ENCODE results near the gene TRABD2B.
A peak's percentile ranks its signal among the peaks of the same experiment; 100 is the strongest.

The TRABD2B gene

GRCh38 chr1:47837866-47838561 lies 159.2 kb downstream of the TRABD2B start:
- H4K91ac ChIP-seq (ENCODE audit: low read depth, low read length, poor library complexity): no peak overlapping the region
- no peak overlapping the region for H2AK5ac ChIP-seq (ENCODE audit: low read depth, low read length)
- no CpG with 5 or more reads among the region's 5 CpGs for WGBS, 2 donors (ENCODE audit: extremely low coverage in 2 of 2, insufficient read length in 2 of 2, insufficient replicate concordance in 1 of 2)
- peaks cover 0 to 1% of the 10 kb centered on the region in 2 donors for H3K9me3 ChIP-seq (replicated peaks in 1 of 2; ENCODE audit: control insufficient read depth in 2 of 2, insufficient read depth in 1 of 2, low read depth in 1 of 2, low read length in 2 of 2)
- H3K27ac ChIP-seq (replicated peaks; ENCODE audit: low read length): no peak overlapping the region
- H2BK120ac ChIP-seq (ENCODE audit: low read depth, low read length): no peak overlapping the region
- H3K14ac ChIP-seq (ENCODE audit: low read length): no peak overlapping the region
- no peak overlapping the region for H2BK12ac ChIP-seq (ENCODE audit: low read length)
- H2AFZ ChIP-seq (ENCODE audit: low read length): no peak overlapping the region
- no peak overlapping the region for H3K4me2 ChIP-seq (ENCODE audit: insufficient read depth, low read length, poor library complexity, severe bottlenecking)
- no peak overlapping the region for H4K8ac ChIP-seq (ENCODE audit: low read depth, low read length)
- no peak overlapping the region for H2BK5ac ChIP-seq (ENCODE audit: low read length)
- H2BK15ac ChIP-seq (ENCODE audit: low read length): no peak overlapping the region
- no peaks in the 10 kb centered on the region for H3K27me3 ChIP-seq (ENCODE audit: control insufficient read depth in 3 of 3, insufficient read depth in 3 of 3, low read depth in 1 of 3, low read length in 3 of 3)
- no peak overlapping the region for H3K4me3 ChIP-seq (ENCODE audit: low read length in 2 of 2)
- no peak for DNase-seq (ENCODE audit: low spot score)
- H3K23ac ChIP-seq (ENCODE audit: low read depth, low read length, poor library complexity): no peak overlapping the region
- no peaks in the 10 kb centered on the region for H3K36me3 ChIP-seq (replicated peaks in 1 of 2; ENCODE audit: control insufficient read depth in 2 of 2, insufficient read depth in 2 of 2, low read length in 2 of 2)
- H3K4me1 ChIP-seq (ENCODE audit: control insufficient read depth in 2 of 2, insufficient read depth in 1 of 2, low read depth in 1 of 2, low read length in 2 of 2): peaks cover 0 to 14% of the 10 kb centered on the region in 2 donors
- no peaks in the 10 kb centered on the region for H3K79me1 ChIP-seq (ENCODE audit: low read depth, low read length)
- H3K4ac ChIP-seq (ENCODE audit: low read length): no peak overlapping the region
- H3K9ac ChIP-seq (ENCODE audit: low read depth, low read length, poor library complexity): no peak overlapping the region
- H3K18ac ChIP-seq (ENCODE audit: low read length): no peak overlapping the region

DNA sequence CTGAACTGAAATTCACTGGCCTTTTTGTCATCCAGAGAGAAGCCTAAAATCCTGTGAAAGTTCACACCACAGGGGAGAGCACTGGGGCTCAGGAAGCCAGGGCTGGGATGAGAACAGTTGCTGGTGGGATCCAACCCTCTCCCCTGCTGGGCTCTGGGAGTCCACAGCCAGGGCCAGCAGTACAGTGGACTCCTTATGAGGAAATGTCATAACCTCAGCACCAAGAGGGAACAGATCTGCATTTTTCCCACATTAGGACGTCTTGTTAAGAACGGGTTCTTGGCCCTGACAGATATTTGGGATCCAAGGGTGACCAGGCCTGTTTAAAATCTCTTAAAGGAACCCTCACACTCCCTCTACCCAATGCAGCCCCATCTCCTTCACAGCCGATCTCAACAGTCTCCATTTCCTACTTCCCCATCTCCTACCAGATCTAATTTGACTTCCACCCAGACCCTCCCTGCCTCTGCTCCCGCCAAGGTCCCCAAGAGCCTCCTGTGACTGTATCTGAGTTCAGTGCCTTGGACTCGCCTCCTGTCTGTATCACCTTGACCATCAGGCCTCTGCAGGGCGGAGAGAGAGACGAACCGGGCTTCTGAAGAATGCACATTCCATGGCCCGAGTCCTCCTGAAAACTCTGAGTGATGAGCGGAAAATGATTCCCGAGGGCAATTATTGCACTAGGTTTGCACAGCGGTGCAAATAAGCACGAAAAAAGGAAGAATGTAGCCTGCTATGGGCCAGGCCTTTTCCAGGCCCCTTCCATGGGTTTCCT lies 159.9 kb downstream of the TRABD2B start:
- Histone ChIP-seq H3K23ac (ENCODE audit: low read depth, low read length, poor library complexity) (no peak overlapping the region), H3K27me3 (ENCODE audit: control insufficient read depth in 3 of 3, insufficient read depth in 3 of 3, low read depth in 1 of 3, low read length in 3 of 3) (no peaks in the 10 kb centered on the region), H2BK5ac (ENCODE audit: low read length) (no peak overlapping the region), H3K9me3 (replicated peaks in 1 of 2; ENCODE audit: control insufficient read depth in 2 of 2, insufficient read depth in 1 of 2, low read depth in 1 of 2, low read length in 2 of 2) (peaks cover 0 to 1% of the 10 kb centered on the region in 2 donors), H3K14ac (ENCODE audit: low read length) (no peak overlapping the region), H3K4me1 (ENCODE audit: control insufficient read depth in 2 of 2, insufficient read depth in 1 of 2, low read depth in 1 of 2, low read length in 2 of 2) (peaks cover 0 to 10% of the 10 kb centered on the region in 2 donors), H3K4me2 (ENCODE audit: insufficient read depth, low read length, poor library complexity, severe bottlenecking) (no peak overlapping the region), H3K18ac (ENCODE audit: low read length) (no peak overlapping the region), H4K91ac (ENCODE audit: low read depth, low read length, poor library complexity) (no peak overlapping the region), H3K27ac (replicated peaks; ENCODE audit: low read length) (no peak overlapping the region), H3K9ac (ENCODE audit: low read depth, low read length, poor library complexity) (no peak overlapping the region), H2BK120ac (ENCODE audit: low read depth, low read length) (no peak overlapping the region), H2BK12ac (ENCODE audit: low read length) (no peak overlapping the region), H4K8ac (ENCODE audit: low read depth, low read length) (no peak overlapping the region), H3K36me3 (replicated peaks in 1 of 2; ENCODE audit: control insufficient read depth in 2 of 2, insufficient read depth in 2 of 2, low read length in 2 of 2) (no peaks in the 10 kb centered on the region), H3K4me3 (ENCODE audit: low read length in 2 of 2) (no peak overlapping the region), H2AK5ac (ENCODE audit: low read depth, low read length) (no peak overlapping the region), H2BK15ac (ENCODE audit: low read length) (peak overlapping the region; percentile 4), H3K79me1 (ENCODE audit: low read depth, low read length) (no peaks in the 10 kb centered on the region), H2AFZ (ENCODE audit: low read length) (no peak overlapping the region), H3K4ac (ENCODE audit: low read length) (no peak overlapping the region)
- DNase-seq (ENCODE audit: low spot score): no peak
- no CpG with 5 or more reads among the region's 13 CpGs for WGBS, 2 donors (ENCODE audit: extremely low coverage in 2 of 2, insufficient read length in 2 of 2, insufficient replicate concordance in 1 of 2)

GRCh38 chr1:47835409-47835808 lies 161.8 kb downstream of the TRABD2B start:
- H4K91ac ChIP-seq (ENCODE audit: low read depth, low read length, poor library complexity): no peak overlapping the region
- no peak overlapping the region for H2BK12ac ChIP-seq (ENCODE audit: low read length)
- H3K14ac ChIP-seq (ENCODE audit: low read length): no peak overlapping the region
- H2AFZ ChIP-seq (ENCODE audit: low read length): no peak overlapping the region
- H3K9ac ChIP-seq (ENCODE audit: low read depth, low read length, poor library complexity): no peak overlapping the region
- no peak overlapping the region for H3K4me3 ChIP-seq (ENCODE audit: low read length in 2 of 2)
- H3K27ac ChIP-seq (replicated peaks; ENCODE audit: low read length): no peak overlapping the region
- no peak overlapping the region for H3K4me2 ChIP-seq (ENCODE audit: insufficient read depth, low read length, poor library complexity, severe bottlenecking)
- H2BK120ac ChIP-seq (ENCODE audit: low read depth, low read length): no peak overlapping the region
- H2BK15ac ChIP-seq (ENCODE audit: low read length): no peak overlapping the region
- H3K23ac ChIP-seq (ENCODE audit: low read depth, low read length, poor library complexity): no peak overlapping the region
- DNase-seq (ENCODE audit: low spot score): no peak
- H3K27me3 ChIP-seq (ENCODE audit: control insufficient read depth in 3 of 3, insufficient read depth in 3 of 3, low read depth in 1 of 3, low read length in 3 of 3): peaks cover 0 to 3% (median 0%) of the 10 kb centered on the region in 3 experiments
- no peak overlapping the region for H3K18ac ChIP-seq (ENCODE audit: low read length)
- no peaks in the 10 kb centered on the region for H3K79me1 ChIP-seq (ENCODE audit: low read depth, low read length)
- no peak overlapping the region for H2BK5ac ChIP-seq (ENCODE audit: low read length)
- H3K9me3 ChIP-seq (replicated peaks in 1 of 2; ENCODE audit: control insufficient read depth in 2 of 2, insufficient read depth in 1 of 2, low read depth in 1 of 2, low read length in 2 of 2): peaks cover 0 to 1% of the 10 kb centered on the region in 2 donors
- no peaks in the 10 kb centered on the region for H3K36me3 ChIP-seq (replicated peaks in 1 of 2; ENCODE audit: control insufficient read depth in 2 of 2, insufficient read depth in 2 of 2, low read length in 2 of 2)
- peaks cover 0 to 10% of the 10 kb centered on the region in 2 donors for H3K4me1 ChIP-seq (ENCODE audit: control insufficient read depth in 2 of 2, insufficient read depth in 1 of 2, low read depth in 1 of 2, low read length in 2 of 2)
- no CpG with 5 or more reads among the region's 2 CpGs for WGBS, 2 donors (ENCODE audit: extremely low coverage in 2 of 2, insufficient read length in 2 of 2, insufficient replicate concordance in 1 of 2)
- H4K8ac ChIP-seq (ENCODE audit: low read depth, low read length): no peak overlapping the region
- H3K4ac ChIP-seq (ENCODE audit: low read length): no peak overlapping the region
- no peak overlapping the region for H2AK5ac ChIP-seq (ENCODE audit: low read depth, low read length)

- no CpG with 5 or more reads among the region's 3 CpGs for WGBS, 2 donors (ENCODE audit: extremely low coverage in 2 of 2, insufficient read length in 2 of 2, insufficient replicate concordance in 1 of 2)
These were observed 162.9 kb downstream of the TRABD2B start for GRCh38 chr1:47834326-47834725.

More at GRCh38 chr1:47834326-47834725, 162.9 kb downstream of the TRABD2B start:
- Histone ChIP-seq H2AK5ac (ENCODE audit: low read depth, low read length) (no peak overlapping the region), H3K4me2 (ENCODE audit: insufficient read depth, low read length, poor library complexity, severe bottlenecking) (no peak overlapping the region), H2BK15ac (ENCODE audit: low read length) (no peak overlapping the region), H3K27me3 (ENCODE audit: control insufficient read depth in 3 of 3, insufficient read depth in 3 of 3, low read depth in 1 of 3, low read length in 3 of 3) (peaks cover 0 to 3% (median 0%) of the 10 kb centered on the region in 3 experiments), H2BK12ac (ENCODE audit: low read length) (no peak overlapping the region), H3K14ac (ENCODE audit: low read length) (no peak overlapping the region), H3K18ac (ENCODE audit: low read length) (no peak overlapping the region), H3K79me1 (ENCODE audit: low read depth, low read length) (no peaks in the 10 kb centered on the region), H3K4me1 (ENCODE audit: control insufficient read depth in 2 of 2, insufficient read depth in 1 of 2, low read depth in 1 of 2, low read length in 2 of 2) (peaks cover 0 to 11% of the 10 kb centered on the region in 2 donors), H2BK120ac (ENCODE audit: low read depth, low read length) (no peak overlapping the region), H3K36me3 (replicated peaks in 1 of 2; ENCODE audit: control insufficient read depth in 2 of 2, insufficient read depth in 2 of 2, low read length in 2 of 2) (no peaks in the 10 kb centered on the region), H3K27ac (replicated peaks; ENCODE audit: low read length) (no peak overlapping the region), H2AFZ (ENCODE audit: low read length) (no peak overlapping the region), H4K91ac (ENCODE audit: low read depth, low read length, poor library complexity) (no peak overlapping the region), H3K9ac (ENCODE audit: low read depth, low read length, poor library complexity) (no peak overlapping the region), H3K4ac (ENCODE audit: low read length) (no peak overlapping the region), H3K4me3 (ENCODE audit: low read length in 2 of 2) (peak overlapping the region in 1 of 2 donors; percentile 3), H3K23ac (ENCODE audit: low read depth, low read length, poor library complexity) (no peak overlapping the region), H2BK5ac (ENCODE audit: low read length) (no peak overlapping the region), H4K8ac (ENCODE audit: low read depth, low read length) (no peak overlapping the region), H3K9me3 (replicated peaks in 1 of 2; ENCODE audit: control insufficient read depth in 2 of 2, insufficient read depth in 1 of 2, low read depth in 1 of 2, low read length in 2 of 2) (peaks cover 0 to 1% of the 10 kb centered on the region in 2 donors)
- DNase-seq (ENCODE audit: low spot score): no peak

Data from neuronal stem cell (in vitro differentiated cells).